H1 (cell line): ENCODE results near the gene MRC2. TPM values are rescaled to one million over a fixed set of nuclear protein-coding genes. Genes with fewer than 3 reads are reported as not detected.
A peak's percentile ranks its signal among the peaks of the same experiment; 100 is the strongest.

Source experiments
- CTCF ChIA-PET: fragments of 300-600 bp; sonication (Branson Sonifier 250); formaldehyde crosslinking; loops from one replicate; lab custom pipeline; 2021; ENCODE audit not compliant: partially characterized antibody; lab: Charles Lee
- POLR2A ChIA-PET: fragments of 300-600 bp; sonication (Branson Sonifier 250); formaldehyde crosslinking; loops from one replicate; lab custom pipeline; 2021; ENCODE audit warnings: inconsistent platforms; ENCODE audit not compliant: partially characterized antibody; lab: Charles Lee
- DNase-seq, 2 experiments: peaks; one replicate each; pipeline versions ENCODE4 v3.0.0 to v3.0.0-alpha.2; 2010 to 2022; ENCODE audit warnings: low spot score in 2 of 2, low read depth in 1 of 2, mixed read lengths in 1 of 2
- FAIRE-seq: peaks from 2 replicates; lab custom pipeline; 2011; peaks lifted over from hg19 to GRCh38; lab: Jason Lieb, UNC
- H2AFZ ChIP-seq: 2 replicates; pipeline ENCODE4 v1.8.1; 2012; ENCODE audit warnings: low read length, inconsistent platforms
- H2AK5ac ChIP-seq: 2 replicates; pipeline ENCODE4 v1.6.1; 2013; ENCODE audit warnings: low read depth, low read length
- H2BK120ac ChIP-seq: replicated peaks from 2 replicates; pipeline ENCODE3; 2013; ENCODE audit warnings: low read depth, low read length, inconsistent platforms
- H2BK12ac ChIP-seq: 2 replicates; pipeline ENCODE4 v1.6.1; 2013; ENCODE audit warnings: low read depth, low read length
- H2BK15ac ChIP-seq: 2 replicates; pipeline ENCODE4 v1.6.1; 2013; ENCODE audit warnings: low read length
- H2BK20ac ChIP-seq: 2 replicates; pipeline ENCODE4 v1.6.1; 2013; ENCODE audit warnings: low read length
- H2BK5ac ChIP-seq: 2 replicates; pipeline ENCODE4 v1.6.1; 2013; ENCODE audit warnings: low read depth, low read length
- H3K14ac ChIP-seq: 2 replicates; pipeline ENCODE4 v1.6.1; 2013; ENCODE audit warnings: inconsistent platforms; ENCODE audit not compliant: insufficient read length
- H3K18ac ChIP-seq: 2 replicates; pipeline ENCODE4 v1.6.1; 2013; ENCODE audit warnings: low read length; ENCODE audit errors: extremely low read depth
- H3K23ac ChIP-seq: 2 replicates; pipeline ENCODE4 v1.6.1; 2013; ENCODE audit warnings: inconsistent platforms; ENCODE audit not compliant: insufficient read length
- H3K23me2 ChIP-seq: 2 replicates; pipeline ENCODE4 v1.6.1; 2013; ENCODE audit warnings: low read depth, low read length
- H3K27ac ChIP-seq: 2 replicates; pipeline ENCODE4 v1.6.1; 2011; ENCODE audit warnings: low read depth, low read length, inconsistent platforms
- H3K27me3 ChIP-seq, 4 experiments: replicated peaks in 1 of 4; 1 replicate in 1 of 4; 2 replicates in 3 of 4; pipeline versions ENCODE4 v1.6.1 to v1.8.1; 2011 to 2013; ENCODE audit warnings: low read length in 3 of 4, mild to moderate bottlenecking in 3 of 4, inconsistent platforms in 2 of 4, mixed read lengths in 2 of 4, moderate library complexity in 1 of 4; ENCODE audit not compliant: control insufficient read depth in 3 of 4, insufficient read depth in 3 of 4; ENCODE audit errors: extremely low read depth in 1 of 4
- H3K36me3 ChIP-seq, 4 experiments: 2 replicates each; pipeline versions ENCODE4 v1.6.1 to v1.8.1; 2011 to 2013; ENCODE audit warnings: mild to moderate bottlenecking in 4 of 4, low read length in 3 of 4, moderate library complexity in 2 of 4, control low read depth in 1 of 4, inconsistent platforms in 1 of 4; ENCODE audit not compliant: insufficient read depth in 4 of 4, control insufficient read depth in 2 of 4
- H3K4ac ChIP-seq: replicated peaks from 2 replicates; pipeline ENCODE3; 2013; ENCODE audit warnings: low read length, low read depth, mixed read lengths, inconsistent platforms; ENCODE audit not compliant: insufficient read length
- H3K4me1 ChIP-seq, 4 experiments: replicated peaks in 1 of 4; 1 replicate in 1 of 4; 2 replicates in 3 of 4; pipeline versions ENCODE4 v1.6.1 to v1.8.1; 2011 to 2013; ENCODE audit warnings: low read length in 3 of 4, inconsistent platforms in 2 of 4, mixed read lengths in 1 of 4; ENCODE audit not compliant: insufficient read depth in 4 of 4, control insufficient read depth in 3 of 4
- H3K4me2 ChIP-seq, 2 experiments: 2 replicates each; pipeline versions ENCODE4 v1.6.1 to v1.8.1; 2011 to 2013; ENCODE audit warnings: low read depth in 2 of 2, low read length in 2 of 2, control low read depth in 1 of 2, inconsistent platforms in 1 of 2, mild to moderate bottlenecking in 1 of 2; ENCODE audit not compliant: insufficient read depth in 1 of 2
- H3K4me3 ChIP-seq, 4 experiments: fragments of 200-600, 300-600 bp in 1 of 4; sonication (generic), shearing (Covaris generic), sonication (Bioruptor Twin) in 1 of 4; 2 replicates each; pipeline versions ENCODE4 v1.5.1 to v1.8.1; 2011 to 2016; ENCODE audit warnings: low read length in 4 of 4, low read depth in 3 of 4, control low read depth in 2 of 4, inconsistent platforms in 2 of 4, mild to moderate bottlenecking in 2 of 4, mixed read lengths in 1 of 4, moderate library complexity in 1 of 4; ENCODE audit not compliant: insufficient read depth in 2 of 4; ENCODE audit errors: extremely low read depth in 1 of 4
- H3K56ac ChIP-seq: replicated peaks from 2 replicates; pipeline ENCODE3; 2013; ENCODE audit warnings: low read depth, mild to moderate bottlenecking, mixed read lengths, low read length, inconsistent platforms; ENCODE audit not compliant: insufficient read length
- H3K79me1 ChIP-seq: 2 replicates; pipeline ENCODE4 v1.6.1; 2013; ENCODE audit warnings: low read depth, low read length, control low read depth
- H3K79me2 ChIP-seq, 2 experiments: 2 replicates each; pipeline versions ENCODE4 v1.6.1 to v1.8.1; 2012 to 2013; ENCODE audit warnings: low read length in 2 of 2, mild to moderate bottlenecking in 2 of 2, inconsistent platforms in 1 of 2; ENCODE audit not compliant: insufficient read depth in 2 of 2, control insufficient read depth in 1 of 2
- H3K9ac ChIP-seq, 4 experiments: replicated peaks in 1 of 4; 1 replicate in 1 of 4; 2 replicates in 3 of 4; pipeline versions ENCODE4 v1.6.1 to v1.8.1; 2011 to 2013; ENCODE audit warnings: low read depth in 3 of 4, low read length in 3 of 4, control low read depth in 2 of 4, mild to moderate bottlenecking in 2 of 4, moderate library complexity in 2 of 4, inconsistent platforms in 1 of 4; ENCODE audit errors: extremely low read depth in 1 of 4
- H3K9me3 ChIP-seq, 2 experiments: 2 replicates each; pipeline versions ENCODE4 v1.6.1 to v1.8.1; 2012 to 2013; ENCODE audit warnings: mild to moderate bottlenecking in 2 of 2, moderate library complexity in 2 of 2, control low read depth in 1 of 2, inconsistent platforms in 1 of 2, low read depth in 1 of 2, low read length in 1 of 2, mixed read lengths in 1 of 2; ENCODE audit not compliant: insufficient read depth in 2 of 2
- H4K20me1 ChIP-seq, 2 experiments: replicated peaks in 1 of 2; 2 replicates each; pipeline versions ENCODE3 to v1.8.1; 2011 to 2013; ENCODE audit warnings: inconsistent platforms in 2 of 2, low read length in 2 of 2, mild to moderate bottlenecking in 1 of 2; ENCODE audit not compliant: insufficient read depth in 2 of 2, control insufficient read depth in 1 of 2
- H4K5ac ChIP-seq: 2 replicates; pipeline ENCODE4 v1.6.1; 2013; ENCODE audit warnings: low read length, low read depth, mixed read lengths, inconsistent platforms; ENCODE audit not compliant: insufficient read length
- H4K8ac ChIP-seq: 2 replicates; pipeline ENCODE4 v1.8.0; 2013; ENCODE audit warnings: mild to moderate bottlenecking, moderate library complexity, low read length, inconsistent platforms; ENCODE audit not compliant: insufficient read depth; ENCODE audit errors: extremely low read depth
- H4K91ac ChIP-seq: replicated peaks from 2 replicates; pipeline ENCODE3; 2013; ENCODE audit warnings: low read length, mixed read lengths, inconsistent platforms; ENCODE audit not compliant: insufficient read length
- BCL11A ChIP-seq, 2 experiments: IDR thresholded peaks; one replicate each; pipeline ENCODE4 v1.6.1; 2011; ENCODE audit warnings: low read depth in 2 of 2, low read length in 2 of 2, mild to moderate bottlenecking in 2 of 2
- CBX5 ChIP-seq: fragments of 300-800, 300-1000 bp; sonication (generic); IDR thresholded peaks from 2 replicates; pipeline ENCODE4 v1.7.1; 2016; ENCODE audit warnings: antibody characterized with exemption, low read length, low read depth
- CHD2 ChIP-seq: IDR thresholded peaks from 2 replicates; pipeline ENCODE4 v1.6.1; 2012; ENCODE audit warnings: low read length, improper control_type of control experiment
- EGR1 ChIP-seq: IDR thresholded peaks from 2 replicates; pipeline ENCODE4 v1.6.1; 2011; ENCODE audit warnings: low read depth, low read length, borderline replicate concordance
- FOSL1 ChIP-seq: IDR thresholded peaks from 2 replicates; pipeline ENCODE4 v1.6.1; 2011; ENCODE audit warnings: mild to moderate bottlenecking, low read depth, low read length, moderate library complexity; ENCODE audit not compliant: insufficient read depth
- HDAC6 ChIP-seq: IDR thresholded peaks from one replicate; pipeline ENCODE4 v1.7.1; 2012; ENCODE audit warnings: low read depth, mild to moderate bottlenecking, inconsistent platforms, low read length, moderate library complexity
- KDM1A ChIP-seq: fragments of 200-600, 300-600 bp; sonication (generic); IDR thresholded peaks from 2 replicates; pipeline ENCODE4 v1.7.1; 2016; ENCODE audit warnings: mild to moderate bottlenecking, low read length, borderline replicate concordance
- MAFK ChIP-seq: IDR thresholded peaks from 2 replicates; pipeline ENCODE4 v1.6.1; 2012; ENCODE audit warnings: low read depth, mild to moderate bottlenecking, improper control_type of control experiment, low read length
- NANOG ChIP-seq: IDR thresholded peaks from 2 replicates; pipeline ENCODE4 v1.6.1; 2011; ENCODE audit warnings: low read length, low read depth, mild to moderate bottlenecking, inconsistent platforms; ENCODE audit not compliant: insufficient read depth, poor library complexity, severe bottlenecking
- RBBP5 ChIP-seq: IDR thresholded peaks from 2 replicates; pipeline ENCODE4 v1.7.1; 2012; ENCODE audit warnings: low read depth, mild to moderate bottlenecking, inconsistent platforms, low read length, moderate library complexity, borderline replicate concordance
- TAF1 ChIP-seq: IDR thresholded peaks from 2 replicates; pipeline ENCODE4 v1.6.1; 2011; ENCODE audit warnings: mild to moderate bottlenecking, low read depth, low read length
- WGBS, 2 experiments: shearing (Covaris generic) in 1 of 2; methylation state at CpG; one replicate each; pipeline versions ENCODE4 v1.1.6 to v1.1.7; 2013 to 2015; ENCODE audit warnings: low lambda C conversion rate in 2 of 2, mixed read lengths in 2 of 2, inconsistent platforms in 1 of 2, low coverage in 1 of 2, missing lambda C conversion rate in 1 of 2; ENCODE audit not compliant: insufficient replicate concordance in 2 of 2, insufficient coverage in 1 of 2, insufficient read length in 1 of 2; ENCODE audit errors: extremely low coverage in 1 of 2, missing lambda C conversion rate in 1 of 2; 5-methylcytosine and 5-hydroxymethylcytosine counted together
- polyA plus RNA-seq, 7 experiments: library from polyadenylated mRNA; depleted of rRNA in 3 of 7; stranded (reverse) in 5 of 7; unstranded in 2 of 7; fragments of >200 nt in 5 of 7; fragments of 200-250 nt in 2 of 7; gene quantifications; 1 replicate in 5 of 7; 2 replicates in 1 of 7; 4 replicates in 1 of 7; pipeline versions ENCODE4 v1.2.1 to v1.2.3, GENCODE V29; 2011 to 2013; ENCODE audit warnings: missing spikeins in 2 of 7, mixed read lengths in 2 of 7
- total RNA-seq: library from RNA; stranded (reverse); fragmentation: NEBNext Ultra II Directional; extraction: Animal tissue kit (Norgen Biotek cat#: 25700); gene quantifications from 2 replicates; pipeline ENCODE4 v1.2.1, GENCODE V29; 2021
- TF ChIP-seq, protein P1 (sequence below): IDR thresholded peaks from 2 replicates; pipeline ENCODE4 v1.6.1; 2011; ENCODE audit warnings: low read length, improper control_type of control experiment
- TF ChIP-seq, protein P2 (sequence below): IDR thresholded peaks from 2 replicates; pipeline ENCODE4 v1.6.1; 2012; ENCODE audit warnings: inconsistent platforms

MRC2 gene
- total and polyA plus RNA-seq, 2 of the 8 experiments (the other 6 are each of a cell fraction or from before 2014, with no cell fraction given): 7.0 to 24.2 TPM

DNA sequence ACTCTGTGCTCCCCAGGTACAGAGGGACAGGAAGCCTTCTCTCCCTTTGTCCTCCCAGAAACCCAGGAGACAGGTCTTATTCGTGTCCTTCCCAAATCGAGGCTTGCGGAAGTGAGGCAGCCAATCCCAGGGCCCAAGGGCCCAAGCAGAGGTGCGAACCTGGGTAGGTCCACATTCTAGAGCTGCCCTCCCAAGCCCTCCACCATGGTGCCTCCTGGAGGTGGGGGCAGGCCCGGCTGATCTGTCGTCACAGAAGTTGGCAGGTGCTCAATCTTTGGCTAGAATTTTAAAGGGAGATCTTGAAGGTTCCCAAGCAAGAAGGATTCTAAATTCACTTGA is 21.5 kb downstream of the MRC2 start:
- Histone ChIP-seq H3K4me2 (no peak overlapping the region), H3K36me3 (no peaks in the 10 kb centered on the region), H4K20me1 (no peaks in the 10 kb centered on the region), H2AFZ (peak overlapping the region; percentile 25; the same call in 1 of the 2 replicates), H2AK5ac (no peak overlapping the region), H2BK20ac (no peak overlapping the region), H2BK15ac (no peak overlapping the region), H2BK5ac (no peak overlapping the region), H4K5ac (no peak overlapping the region), H3K9me3 (no peaks in the 10 kb centered on the region), H3K23ac (no peak overlapping the region), H2BK120ac (no peak overlapping the region), H4K8ac (no peak overlapping the region), H3K27me3 (peaks cover 0 to 6% (median 3%) of the 10 kb centered on the region in 4 experiments; a peak in 1 of 7 replicates), H3K14ac (no peak overlapping the region), H3K23me2 (peaks cover 11% of the 10 kb centered on the region), H3K79me1 (no peaks in the 10 kb centered on the region; the same call in 1 of the 2 replicates), H3K79me2 (no peaks in the 10 kb centered on the region), H3K4me1 (peaks cover 0 to 20% (median 9%) of the 10 kb centered on the region in 4 experiments; a peak in 6 of 7 replicates), H3K27ac (no peak overlapping the region), H2BK12ac (0 out of 2 replicates have a peak overlapping the region, but pooled peaks have one; percentile 3), H3K18ac (no peak overlapping the region), H3K4ac (no peak overlapping the region), H3K4me3 (no peak overlapping the region), H3K56ac (no peak overlapping the region), H3K9ac (no peak overlapping the region), H4K91ac (no peak overlapping the region)
- POLR2A ChIA-PET: interaction anchor here (1.0 to 1.8 kb wide), 4 partner anchors 10 to 19 kb away, joined by 3 to 7 read pairs (median 4); no protein-coding TSS in a partner anchor
- CTCF ChIA-PET: interaction anchor here (0.8 to 3.2 kb wide), 4 partner anchors 9 to 24 kb away, joined by 3 to 12 read pairs (median 4); no protein-coding TSS in a partner anchor
- WGBS, 2 experiments: 83% methylated on average over 6 of the region's 6 CpGs; no CpG with 5 or more reads in 1 of the 2 experiments
- FAIRE-seq (no peak), DNase-seq (no peak)
- TF ChIP-seq HDAC6 (no peak), BCL11A (IDR thresholded peaks at IDR 0.05; ENCODE audit: low read depth in 2 of 2, low read length in 2 of 2) (no peak), TAF1 (no peak), RBBP5 (no peak), CHD2 (no peak), NANOG (no peak), EGR1 (no peak), FOSL1 (no peak), KDM1A (no peak), CBX5 (no peak), MAFK (no peak)
- TF ChIP-seq, protein P1, sequence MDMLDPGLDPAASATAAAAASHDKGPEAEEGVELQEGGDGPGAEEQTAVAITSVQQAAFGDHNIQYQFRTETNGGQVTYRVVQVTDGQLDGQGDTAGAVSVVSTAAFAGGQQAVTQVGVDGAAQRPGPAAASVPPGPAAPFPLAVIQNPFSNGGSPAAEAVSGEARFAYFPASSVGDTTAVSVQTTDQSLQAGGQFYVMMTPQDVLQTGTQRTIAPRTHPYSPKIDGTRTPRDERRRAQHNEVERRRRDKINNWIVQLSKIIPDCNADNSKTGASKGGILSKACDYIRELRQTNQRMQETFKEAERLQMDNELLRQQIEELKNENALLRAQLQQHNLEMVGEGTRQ: no peak
- TF ChIP-seq, protein P2, sequence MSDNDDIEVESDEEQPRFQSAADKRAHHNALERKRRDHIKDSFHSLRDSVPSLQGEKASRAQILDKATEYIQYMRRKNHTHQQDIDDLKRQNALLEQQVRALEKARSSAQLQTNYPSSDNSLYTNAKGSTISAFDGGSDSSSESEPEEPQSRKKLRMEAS: no peak
